ENCODE measurements around the gene C14orf119.

DNA sequence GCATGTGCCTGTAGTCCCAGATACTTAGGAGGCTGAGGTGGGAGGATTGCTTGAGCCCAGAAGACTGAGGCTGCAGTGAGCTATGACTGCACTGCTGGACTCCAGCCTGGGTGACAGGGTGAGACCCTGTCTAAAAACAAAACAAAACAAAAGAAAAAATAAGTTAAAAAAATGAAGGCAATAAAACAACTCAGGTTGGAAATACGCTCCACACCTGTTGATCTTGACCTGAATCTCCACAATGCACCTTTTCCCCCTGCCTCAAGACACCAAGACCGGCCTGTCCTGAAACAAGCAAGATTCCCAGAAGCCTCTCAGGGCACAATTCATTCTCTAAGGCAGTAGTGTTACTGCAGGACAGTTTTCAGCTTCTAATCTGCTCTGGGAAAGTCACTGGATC, 44.6 kb downstream of the C14orf119 start:
- TF ChIP-seq, protein P1, sequence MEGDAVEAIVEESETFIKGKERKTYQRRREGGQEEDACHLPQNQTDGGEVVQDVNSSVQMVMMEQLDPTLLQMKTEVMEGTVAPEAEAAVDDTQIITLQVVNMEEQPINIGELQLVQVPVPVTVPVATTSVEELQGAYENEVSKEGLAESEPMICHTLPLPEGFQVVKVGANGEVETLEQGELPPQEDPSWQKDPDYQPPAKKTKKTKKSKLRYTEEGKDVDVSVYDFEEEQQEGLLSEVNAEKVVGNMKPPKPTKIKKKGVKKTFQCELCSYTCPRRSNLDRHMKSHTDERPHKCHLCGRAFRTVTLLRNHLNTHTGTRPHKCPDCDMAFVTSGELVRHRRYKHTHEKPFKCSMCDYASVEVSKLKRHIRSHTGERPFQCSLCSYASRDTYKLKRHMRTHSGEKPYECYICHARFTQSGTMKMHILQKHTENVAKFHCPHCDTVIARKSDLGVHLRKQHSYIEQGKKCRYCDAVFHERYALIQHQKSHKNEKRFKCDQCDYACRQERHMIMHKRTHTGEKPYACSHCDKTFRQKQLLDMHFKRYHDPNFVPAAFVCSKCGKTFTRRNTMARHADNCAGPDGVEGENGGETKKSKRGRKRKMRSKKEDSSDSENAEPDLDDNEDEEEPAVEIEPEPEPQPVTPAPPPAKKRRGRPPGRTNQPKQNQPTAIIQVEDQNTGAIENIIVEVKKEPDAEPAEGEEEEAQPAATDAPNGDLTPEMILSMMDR (IDR thresholded peaks at IDR 0.05) = no peak
- no peak for TF ChIP-seq POLR2A (IDR thresholded peaks at IDR 0.05)
